ENCODE results near the gene PDX1.

GRCh38 chr13:27971776-27972477, 52.1 kb downstream of the PDX1 start:
- no peak for TF ChIP-seq POLR2A (IDR thresholded peaks at IDR 0.05; ENCODE audit: low read length)
- TF ChIP-seq GATA1 (IDR thresholded peaks at IDR 0.05; ENCODE audit: low read depth, low read length): no peak

Data from erythroblast (primary cell).